ENCODE measurements around the gene IQGAP2.

DNA sequence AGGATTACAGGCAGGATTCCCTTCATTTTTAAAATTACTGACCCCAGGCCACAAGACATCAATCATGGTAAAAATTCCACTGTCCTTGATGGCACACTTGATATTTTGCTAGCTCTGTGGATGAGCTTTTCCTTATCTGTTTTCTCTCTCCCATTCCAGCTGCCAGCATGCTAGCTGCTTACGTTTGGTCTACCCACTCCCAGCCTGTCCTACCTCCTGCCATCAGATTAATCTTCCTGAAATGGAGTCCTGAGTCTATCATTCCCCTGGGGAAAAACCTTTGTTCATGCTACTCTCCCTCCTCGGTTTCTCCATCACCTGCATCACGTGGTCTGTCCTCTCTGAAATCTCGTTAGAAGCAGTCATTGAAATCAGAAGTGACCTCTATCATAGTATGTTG is 111.2 kb downstream of the IQGAP2 start:
- TF ChIP-seq CTCF (conservative IDR thresholded peaks at IDR 0.05; ENCODE audit: low read length) = no peak
- TF ChIP-seq EZH2phosphoT487 (IDR thresholded peaks at IDR 0.05; ENCODE audit: borderline replicate concordance) = no peak
